Breast epithelium (tissue), 4 donors: Measurements from ENCODE around the gene NINJ2. TPM values are rescaled to one million over a fixed set of nuclear protein-coding genes. Genes with fewer than 3 reads are reported as not detected.

ENCODE experiments used
- DNase-seq, 2 donors: peaks; one replicate each; pipeline ENCODE4 v3.0.0-alpha.2; 2019; ENCODE audit warnings: low spot score in 2 of 2
- H3K27ac ChIP-seq, 2 donors: fragments of 200-600 bp; sonication (generic) in 1 of 2; one replicate each; pipeline ENCODE4 v1.5.1; 2016 to 2019; ENCODE audit warnings: mild to moderate bottlenecking in 1 of 2
- H3K27me3 ChIP-seq, 2 donors: fragments of 200-600 bp; sonication (generic) in 1 of 2; one replicate each; pipeline versions ENCODE4 v1.5.1 to v1.6.0; 2017 to 2019; ENCODE audit warnings: control low read depth in 1 of 2, mild to moderate bottlenecking in 1 of 2
- H3K36me3 ChIP-seq: fragments of 200-600 bp; one replicate; pipeline ENCODE4 v1.5.1; 2019
- H3K4me1 ChIP-seq, 2 donors: fragments of 200-600 bp; sonication (generic); one replicate each; pipeline ENCODE4 v1.5.1; 2016 to 2019; ENCODE audit warnings: control low read depth in 1 of 2
- H3K4me3 ChIP-seq, 3 donors: fragments of 200-600 bp; sonication (generic); 1 replicate in 2 of 3; 2 replicates in 1 of 3; pipeline ENCODE4 v1.5.1; 2016 to 2019; ENCODE audit warnings: mild to moderate bottlenecking in 3 of 3, moderate library complexity in 2 of 3
- H3K9me3 ChIP-seq, 2 donors: fragments of 200-600 bp; sonication (generic) in 1 of 2; one replicate each; pipeline ENCODE4 v1.5.1; 2016 to 2019; ENCODE audit warnings: control low read depth in 1 of 2
- POLR2A ChIP-seq: fragments of 450-650 bp; IDR thresholded peaks from one replicate; pipeline ENCODE4 v1.6.1; 2016; ENCODE audit warnings: antibody characterized with exemption, mild to moderate bottlenecking, moderate library complexity
- POLR2AphosphoS5 ChIP-seq, 3 donors: sonication (generic); formaldehyde crosslinking; IDR thresholded peaks; one replicate each; pipeline ENCODE4 v1.6.1; 2017; ENCODE audit warnings: antibody characterized with exemption in 3 of 3
- intact Hi-C: fragments of 100-400 bp; cut with DNase I; formaldehyde crosslinking; loops from one replicate; pipeline ENCODE4 v1.15.1; 2023; ENCODE audit warnings: low total_unique reads
- total RNA-seq, 3 donors: library from RNA; depleted of rRNA; stranded (reverse); fragments of >200 nt; gene quantifications; one replicate each; pipeline ENCODE4 v1.1.0, GENCODE V29; 2016
- TF ChIP-seq, protein P1 (sequence below), 3 donors: fragments of 450-650 bp; IDR thresholded peaks; one replicate each; pipeline ENCODE4 v1.5.1; 2016 to 2017; ENCODE audit warnings: antibody characterized with exemption in 3 of 3, mild to moderate bottlenecking in 3 of 3, moderate library complexity in 3 of 3

Gene NINJ2
- total RNA-seq, 3 donors from 2014 or later = 6.3 to 17.0 (median 6.9) TPM

DNA sequence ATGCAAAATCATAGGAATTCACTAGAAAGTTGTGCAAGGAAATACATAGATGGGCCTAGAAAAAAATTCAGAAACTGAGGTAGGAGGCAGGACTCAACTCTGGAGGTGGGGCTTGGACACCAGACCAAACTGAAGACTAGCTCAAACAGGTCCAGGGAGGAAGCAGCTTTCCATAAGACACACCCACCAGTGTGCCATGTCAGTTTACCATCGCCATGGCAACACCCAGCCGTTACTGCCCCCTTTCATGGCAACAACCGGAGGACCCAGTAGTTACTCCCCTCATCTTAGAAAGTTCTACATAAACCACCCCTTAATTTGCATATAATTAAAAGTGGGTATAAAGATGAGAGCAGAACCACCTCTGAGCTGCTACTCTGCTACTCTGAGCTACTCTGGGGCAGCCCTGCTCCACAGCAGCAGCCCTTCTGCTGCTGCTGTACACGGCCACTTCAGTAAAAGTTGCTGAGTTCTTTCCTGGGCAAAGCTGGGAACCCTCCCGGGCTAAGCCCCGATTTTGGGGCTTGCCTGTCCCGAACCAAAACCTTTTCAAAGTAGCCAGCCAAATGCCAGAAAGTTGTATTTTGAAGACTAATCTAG lies 30.8 kb upstream of the NINJ2 start:
- H3K9me3 ChIP-seq = peaks cover 13 to 19% of the 10 kb centered on the region in 2 donors
- H3K4me3 ChIP-seq = no peak overlapping the region
- TF ChIP-seq POLR2AphosphoS5 (IDR thresholded peaks at IDR 0.05) (no peak), POLR2A (no peak)
- TF ChIP-seq, protein P1, sequence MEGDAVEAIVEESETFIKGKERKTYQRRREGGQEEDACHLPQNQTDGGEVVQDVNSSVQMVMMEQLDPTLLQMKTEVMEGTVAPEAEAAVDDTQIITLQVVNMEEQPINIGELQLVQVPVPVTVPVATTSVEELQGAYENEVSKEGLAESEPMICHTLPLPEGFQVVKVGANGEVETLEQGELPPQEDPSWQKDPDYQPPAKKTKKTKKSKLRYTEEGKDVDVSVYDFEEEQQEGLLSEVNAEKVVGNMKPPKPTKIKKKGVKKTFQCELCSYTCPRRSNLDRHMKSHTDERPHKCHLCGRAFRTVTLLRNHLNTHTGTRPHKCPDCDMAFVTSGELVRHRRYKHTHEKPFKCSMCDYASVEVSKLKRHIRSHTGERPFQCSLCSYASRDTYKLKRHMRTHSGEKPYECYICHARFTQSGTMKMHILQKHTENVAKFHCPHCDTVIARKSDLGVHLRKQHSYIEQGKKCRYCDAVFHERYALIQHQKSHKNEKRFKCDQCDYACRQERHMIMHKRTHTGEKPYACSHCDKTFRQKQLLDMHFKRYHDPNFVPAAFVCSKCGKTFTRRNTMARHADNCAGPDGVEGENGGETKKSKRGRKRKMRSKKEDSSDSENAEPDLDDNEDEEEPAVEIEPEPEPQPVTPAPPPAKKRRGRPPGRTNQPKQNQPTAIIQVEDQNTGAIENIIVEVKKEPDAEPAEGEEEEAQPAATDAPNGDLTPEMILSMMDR (IDR thresholded peaks at IDR 0.05) = no peak
- no peak overlapping the region for H3K27ac ChIP-seq
- DNase-seq = no peak
- intact Hi-C loops = no loop called here
- H3K36me3 ChIP-seq = no peaks in the 10 kb centered on the region
- H3K4me1 ChIP-seq = no peaks in the 10 kb centered on the region
- H3K27me3 ChIP-seq = no peaks in the 10 kb centered on the region

DNA sequence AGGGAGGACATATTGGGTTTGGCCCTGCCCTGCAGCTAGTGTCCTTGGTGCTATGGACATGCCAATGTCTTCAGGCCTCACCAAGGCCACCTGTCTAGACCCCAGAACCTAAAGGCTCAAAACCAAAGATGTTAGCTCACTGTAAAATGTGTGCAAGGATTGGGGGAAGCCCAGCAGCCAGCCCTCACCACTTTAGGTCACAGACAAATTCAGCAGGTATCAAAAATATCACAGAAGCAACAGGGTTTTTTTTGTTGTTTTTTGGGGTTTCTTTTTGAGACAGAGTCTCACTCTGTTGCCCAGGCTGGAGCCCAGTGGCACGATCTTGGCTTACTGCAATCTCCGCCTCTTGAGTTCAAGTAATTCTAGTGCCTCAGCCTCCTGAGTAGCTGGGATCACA lies 29.0 kb upstream of the NINJ2 start:
- TF ChIP-seq, protein P1 (IDR thresholded peaks at IDR 0.05) = no peak
- TF ChIP-seq POLR2A (no peak), POLR2AphosphoS5 (IDR thresholded peaks at IDR 0.05) (no peak)
- no peak overlapping the region for H3K4me3 ChIP-seq
- H3K9me3 ChIP-seq = peaks cover 0 to 1% of the 10 kb centered on the region in 2 donors
- DNase-seq = no peak
- no peaks in the 10 kb centered on the region for H3K36me3 ChIP-seq
- no peaks in the 10 kb centered on the region for H3K4me1 ChIP-seq
- intact Hi-C loops = no loop called here
- H3K27me3 ChIP-seq = no peaks in the 10 kb centered on the region
- H3K27ac ChIP-seq = no peak overlapping the region

DNA sequence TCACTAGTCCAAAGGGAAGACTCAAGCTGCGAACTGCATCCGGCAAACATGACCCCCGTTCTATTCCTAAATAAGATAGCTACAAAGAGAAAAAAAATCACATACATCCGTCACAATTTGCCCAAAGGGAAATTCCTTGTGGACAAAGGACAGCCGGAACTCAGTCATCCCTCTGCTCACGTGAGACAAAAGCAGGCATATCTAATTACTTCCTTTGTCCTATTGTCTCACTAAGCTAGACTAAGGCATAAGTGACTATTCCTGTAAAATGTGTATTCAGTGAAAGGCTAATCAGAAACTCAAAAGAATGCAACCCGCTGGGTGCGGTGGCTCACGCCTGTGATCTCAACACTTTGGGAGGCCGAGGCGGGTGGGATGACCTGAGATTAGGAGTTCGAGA lies 27.2 kb upstream of the NINJ2 start:
- Histone ChIP-seq H3K27ac (peak overlapping the region in 1 of 2 donors; percentile 58), H3K4me3 (no peak overlapping the region), H3K9me3 (no peaks in the 10 kb centered on the region), H3K4me1 (no peaks in the 10 kb centered on the region), H3K27me3 (no peaks in the 10 kb centered on the region), H3K36me3 (no peaks in the 10 kb centered on the region)
- DNase-seq = no peak
- intact Hi-C loops = no loop called here
- no peak for TF ChIP-seq POLR2A
- TF ChIP-seq, protein P1 (IDR thresholded peaks at IDR 0.05) = no peak
- TF ChIP-seq POLR2AphosphoS5 (IDR thresholded peaks at IDR 0.05) = peak in 2 of 3 donors; percentile 46 to 47

DNA sequence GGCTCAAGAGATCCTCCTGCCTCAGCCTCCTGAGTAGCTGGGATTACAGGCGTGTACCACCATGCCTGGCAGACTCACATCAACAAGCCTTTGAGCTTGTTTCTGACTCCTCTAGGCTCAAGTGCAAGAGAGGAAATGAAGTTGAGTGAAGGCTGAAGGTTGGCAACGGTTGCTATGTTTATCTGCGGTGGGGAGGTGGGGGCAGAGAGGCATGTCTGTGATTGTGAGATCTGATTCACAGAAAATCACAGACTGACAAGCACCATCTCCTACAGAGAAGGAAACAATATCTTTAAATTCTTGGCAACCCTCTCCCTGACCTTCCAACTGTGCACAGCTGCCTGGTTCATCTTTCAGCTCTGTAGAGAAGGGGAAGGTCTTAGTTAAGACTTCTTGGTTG lies 22.1 kb upstream of the NINJ2 start:
- DNase-seq = no peak
- intact Hi-C loops = no loop called here
- H3K27ac ChIP-seq = no peak overlapping the region
- no peaks in the 10 kb centered on the region for H3K4me1 ChIP-seq
- TF ChIP-seq POLR2AphosphoS5 (IDR thresholded peaks at IDR 0.05) (no peak), POLR2A (no peak)
- TF ChIP-seq, protein P1 (IDR thresholded peaks at IDR 0.05) = no peak
- H3K27me3 ChIP-seq = no peaks in the 10 kb centered on the region
- no peak overlapping the region for H3K4me3 ChIP-seq
- no peaks in the 10 kb centered on the region for H3K36me3 ChIP-seq
- no peaks in the 10 kb centered on the region for H3K9me3 ChIP-seq

DNA sequence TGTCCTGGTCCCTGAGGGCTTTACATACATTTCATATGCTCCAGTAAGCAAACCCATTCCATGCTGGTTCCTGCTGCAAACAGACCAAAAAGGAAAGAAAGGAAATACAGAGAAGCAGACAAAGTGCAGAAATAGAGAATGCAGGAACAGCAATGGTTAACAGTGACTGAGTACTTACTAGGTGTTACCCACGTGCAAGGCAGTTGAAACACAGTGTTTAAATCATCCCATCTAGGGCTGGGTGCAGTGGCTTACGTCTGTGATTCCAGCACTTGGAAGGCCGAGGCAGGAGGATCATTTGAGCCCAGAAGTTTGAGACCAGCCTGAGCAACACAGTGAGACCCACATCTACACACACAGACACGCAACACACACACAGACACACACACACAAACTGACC lies 21.2 kb upstream of the NINJ2 start:
- TF ChIP-seq POLR2A (no peak), POLR2AphosphoS5 (IDR thresholded peaks at IDR 0.05) (no peak)
- TF ChIP-seq, protein P1 (IDR thresholded peaks at IDR 0.05) = no peak
- Histone ChIP-seq H3K27me3 (no peaks in the 10 kb centered on the region), H3K4me1 (no peaks in the 10 kb centered on the region), H3K36me3 (no peaks in the 10 kb centered on the region), H3K4me3 (no peak overlapping the region), H3K27ac (no peak overlapping the region), H3K9me3 (no peaks in the 10 kb centered on the region)
- intact Hi-C loops = no loop called here
- no peak for DNase-seq
